SK-N-SH treated with all-trans-retinoic acid at 6 μM for 48 hours (cell line): ENCODE results near the gene KLK10.

Experiments used
- ATAC-seq: fragments of 200-7000 bp; cut with Tn5 transposase; 3 replicates; pipeline ENCODE4 v1.9.1; 2020; ENCODE audit warnings: mild to moderate bottlenecking, moderate library complexity
- ARNTL ChIP-seq: fragments of 450-650 bp; formaldehyde crosslinking; IDR thresholded peaks from 2 replicates; pipeline ENCODE4 v1.5.0; 2020; ENCODE audit warnings: low read depth, mild to moderate bottlenecking, moderate library complexity, borderline replicate concordance
- BACH2 ChIP-seq: fragments of 250-450 bp; sonication (Bioruptor Pico); IDR thresholded peaks from 2 replicates; pipeline ENCODE4 v1.9.0; 2021; ENCODE audit warnings: mild to moderate bottlenecking, borderline replicate concordance
- CREB5 ChIP-seq: fragments of 250-450 bp; sonication (Bioruptor Pico); IDR thresholded peaks from 2 replicates; pipeline ENCODE4 v1.5.1; 2020; ENCODE audit warnings: low read depth, mild to moderate bottlenecking, moderate library complexity
- ESRRG ChIP-seq: fragments of 250-450 bp; sonication (Bioruptor Pico); IDR thresholded peaks from 2 replicates; pipeline ENCODE4 v1.6.1; 2021; ENCODE audit warnings: mild to moderate bottlenecking
- ISL1 ChIP-seq: fragments of 250-450 bp; sonication (Bioruptor Pico); IDR thresholded peaks from 2 replicates; pipeline ENCODE4 v2.1.2; 2022; ENCODE audit warnings: mild to moderate bottlenecking, moderate library complexity
- OSR1 ChIP-seq: fragments of 250-450 bp; sonication (Bioruptor Pico); IDR thresholded peaks from 2 replicates; pipeline ENCODE4 v1.8.0; 2022; ENCODE audit warnings: moderate library complexity, mild to moderate bottlenecking, inconsistent platforms
- PATZ1 ChIP-seq: fragments of 250-450 bp; sonication (Bioruptor Pico); IDR thresholded peaks from 2 replicates; pipeline ENCODE4 v1.8.0; 2020; ENCODE audit warnings: mild to moderate bottlenecking, moderate library complexity, borderline replicate concordance
- POU6F1 ChIP-seq: fragments of 250-450 bp; sonication (Bioruptor Pico); IDR thresholded peaks from 2 replicates; pipeline ENCODE4 v1.8.0; 2021; ENCODE audit warnings: low read depth, mild to moderate bottlenecking, moderate library complexity, borderline replicate concordance
- PPARA ChIP-seq: fragments of 250-450 bp; sonication (Bioruptor Pico); IDR thresholded peaks from 2 replicates; pipeline ENCODE4 v1.5.0; 2020; ENCODE audit warnings: mild to moderate bottlenecking, borderline replicate concordance
- RARB ChIP-seq: fragments of 250-450 bp; sonication (Bioruptor Pico); IDR thresholded peaks from 2 replicates; pipeline ENCODE4 v1.8.0; 2021; ENCODE audit warnings: mild to moderate bottlenecking, moderate library complexity
- SNAI2 ChIP-seq: fragments of 250-450 bp; sonication (Bioruptor Pico); IDR thresholded peaks from 2 replicates; pipeline ENCODE4 v1.5.0; 2020; ENCODE audit warnings: mild to moderate bottlenecking, moderate library complexity
- TCF4 ChIP-seq: fragments of 250-450 bp; sonication (Bioruptor Pico); IDR thresholded peaks from 2 replicates; pipeline ENCODE4 v1.8.0; 2021; ENCODE audit warnings: mild to moderate bottlenecking, moderate library complexity, borderline replicate concordance
- TOX ChIP-seq: fragments of 250-450 bp; sonication (Bioruptor Pico); IDR thresholded peaks from 2 replicates; pipeline ENCODE4 v1.8.0; 2021; ENCODE audit warnings: mild to moderate bottlenecking, moderate library complexity, borderline replicate concordance
- ZC3H10 ChIP-seq: fragments of 250-450 bp; sonication (Bioruptor Pico); IDR thresholded peaks from 2 replicates; pipeline ENCODE4 v1.5.1; 2021; ENCODE audit warnings: mild to moderate bottlenecking, moderate library complexity
- ZFP3 ChIP-seq: fragments of 250-450 bp; sonication (Bioruptor Pico); IDR thresholded peaks from 2 replicates; pipeline ENCODE4 v1.5.0; 2020; ENCODE audit warnings: mild to moderate bottlenecking, moderate library complexity
- ZNF565 ChIP-seq: fragments of 450-650 bp; formaldehyde crosslinking; conservative IDR thresholded peaks from 2 replicates; pipeline ENCODE4 v1.5.0; 2020; ENCODE audit warnings: low read depth, mild to moderate bottlenecking, moderate library complexity
- ZNF70 ChIP-seq: fragments of 450-650 bp; formaldehyde crosslinking; IDR thresholded peaks from 2 replicates; pipeline ENCODE4 v1.5.0; 2020; ENCODE audit warnings: mild to moderate bottlenecking, moderate library complexity
- ZNF8 ChIP-seq: fragments of 450-650 bp; formaldehyde crosslinking; IDR thresholded peaks from 2 replicates; pipeline ENCODE4 v1.5.0; 2020; ENCODE audit warnings: mild to moderate bottlenecking, moderate library complexity
- TF ChIP-seq, protein P1 (sequence below): fragments of 250-450 bp; sonication (Bioruptor Pico); IDR thresholded peaks from 2 replicates; pipeline ENCODE4 v1.5.1; 2021; ENCODE audit warnings: mild to moderate bottlenecking, moderate library complexity
- TF ChIP-seq, protein P2 (sequence below): fragments of 250-450 bp; sonication (Bioruptor Pico); IDR thresholded peaks from 2 replicates; pipeline ENCODE4 v1.5.0; 2020; ENCODE audit warnings: mild to moderate bottlenecking, moderate library complexity

KLK10 gene

GRCh38 chr19:50998686-50999085, 20.8 kb downstream of the KLK10 start:
- TF ChIP-seq TCF4 (CRISPR knock-in tag) (no peak), PATZ1 (CRISPR knock-in tag) (no peak), ZFP3 (CRISPR knock-in tag) (no peak), PPARA (CRISPR knock-in tag) (no peak), SNAI2 (CRISPR knock-in tag) (no peak), POU6F1 (CRISPR knock-in tag) (no peak), ISL1 (no peak), TOX (CRISPR knock-in tag) (no peak), ZC3H10 (CRISPR knock-in tag) (no peak)
- ATAC-seq, result no peak

DNA sequence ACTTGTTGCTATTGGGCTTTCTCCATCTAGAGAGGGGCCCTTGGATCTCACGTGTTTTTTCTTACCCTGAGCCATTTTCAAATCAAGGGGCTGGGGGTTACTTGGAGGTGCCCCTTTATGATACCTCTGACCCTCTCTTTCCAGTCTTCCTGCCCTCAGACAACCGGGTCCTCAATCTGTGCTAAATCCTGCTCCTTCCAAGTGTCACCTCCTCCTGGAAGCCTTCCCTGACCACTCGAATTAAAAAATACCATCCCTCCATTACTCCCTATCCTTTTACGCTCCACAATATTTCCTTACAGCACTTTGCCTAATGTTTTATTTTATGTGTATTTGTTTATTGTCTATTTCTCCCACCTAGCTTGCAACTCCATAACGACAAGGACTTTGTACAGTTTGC, 21.4 kb downstream of the KLK10 start:
- TF ChIP-seq POU6F1 (CRISPR knock-in tag) (no peak), CREB5 (no peak), ZFP3 (CRISPR knock-in tag) (no peak), BACH2 (CRISPR knock-in tag) (no peak), TCF4 (CRISPR knock-in tag) (no peak), OSR1 (no peak), SNAI2 (CRISPR knock-in tag) (no peak), ZNF565 (no peak), ZNF8 (no peak), TOX (CRISPR knock-in tag) (no peak), ISL1 (no peak)
- TF ChIP-seq, protein P1, sequence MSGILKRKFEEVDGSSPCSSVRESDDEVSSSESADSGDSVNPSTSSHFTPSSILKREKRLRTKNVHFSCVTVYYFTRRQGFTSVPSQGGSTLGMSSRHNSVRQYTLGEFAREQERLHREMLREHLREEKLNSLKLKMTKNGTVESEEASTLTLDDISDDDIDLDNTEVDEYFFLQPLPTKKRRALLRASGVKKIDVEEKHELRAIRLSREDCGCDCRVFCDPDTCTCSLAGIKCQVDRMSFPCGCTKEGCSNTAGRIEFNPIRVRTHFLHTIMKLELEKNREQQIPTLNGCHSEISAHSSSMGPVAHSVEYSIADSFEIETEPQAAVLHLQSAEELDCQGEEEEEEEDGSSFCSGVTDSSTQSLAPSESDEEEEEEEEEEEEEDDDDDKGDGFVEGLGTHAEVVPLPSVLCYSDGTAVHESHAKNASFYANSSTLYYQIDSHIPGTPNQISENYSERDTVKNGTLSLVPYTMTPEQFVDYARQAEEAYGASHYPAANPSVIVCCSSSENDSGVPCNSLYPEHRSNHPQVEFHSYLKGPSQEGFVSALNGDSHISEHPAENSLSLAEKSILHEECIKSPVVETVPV (CRISPR knock-in tag), result no peak
- TF ChIP-seq, protein P2, sequence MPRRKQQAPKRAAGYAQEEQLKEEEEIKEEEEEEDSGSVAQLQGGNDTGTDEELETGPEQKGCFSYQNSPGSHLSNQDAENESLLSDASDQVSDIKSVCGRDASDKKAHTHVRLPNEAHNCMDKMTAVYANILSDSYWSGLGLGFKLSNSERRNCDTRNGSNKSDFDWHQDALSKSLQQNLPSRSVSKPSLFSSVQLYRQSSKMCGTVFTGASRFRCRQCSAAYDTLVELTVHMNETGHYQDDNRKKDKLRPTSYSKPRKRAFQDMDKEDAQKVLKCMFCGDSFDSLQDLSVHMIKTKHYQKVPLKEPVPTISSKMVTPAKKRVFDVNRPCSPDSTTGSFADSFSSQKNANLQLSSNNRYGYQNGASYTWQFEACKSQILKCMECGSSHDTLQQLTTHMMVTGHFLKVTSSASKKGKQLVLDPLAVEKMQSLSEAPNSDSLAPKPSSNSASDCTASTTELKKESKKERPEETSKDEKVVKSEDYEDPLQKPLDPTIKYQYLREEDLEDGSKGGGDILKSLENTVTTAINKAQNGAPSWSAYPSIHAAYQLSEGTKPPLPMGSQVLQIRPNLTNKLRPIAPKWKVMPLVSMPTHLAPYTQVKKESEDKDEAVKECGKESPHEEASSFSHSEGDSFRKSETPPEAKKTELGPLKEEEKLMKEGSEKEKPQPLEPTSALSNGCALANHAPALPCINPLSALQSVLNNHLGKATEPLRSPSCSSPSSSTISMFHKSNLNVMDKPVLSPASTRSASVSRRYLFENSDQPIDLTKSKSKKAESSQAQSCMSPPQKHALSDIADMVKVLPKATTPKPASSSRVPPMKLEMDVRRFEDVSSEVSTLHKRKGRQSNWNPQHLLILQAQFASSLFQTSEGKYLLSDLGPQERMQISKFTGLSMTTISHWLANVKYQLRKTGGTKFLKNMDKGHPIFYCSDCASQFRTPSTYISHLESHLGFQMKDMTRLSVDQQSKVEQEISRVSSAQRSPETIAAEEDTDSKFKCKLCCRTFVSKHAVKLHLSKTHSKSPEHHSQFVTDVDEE (CRISPR knock-in tag), result no peak
- no peak for ATAC-seq

- ATAC-seq, result no peak
- no peak for TF ChIP-seq POU6F1 (CRISPR knock-in tag)
- TF ChIP-seq ZFP3 (CRISPR knock-in tag), result no peak
- no peak for TF ChIP-seq PPARA (CRISPR knock-in tag)
- no peak for TF ChIP-seq ARNTL
- TF ChIP-seq, protein P2 (CRISPR knock-in tag), result no peak
- TF ChIP-seq ZNF70, result no peak
- TF ChIP-seq RARB (CRISPR knock-in tag), result no peak
- TF ChIP-seq ESRRG (CRISPR knock-in tag), result no peak
- no peak for TF ChIP-seq BACH2 (CRISPR knock-in tag)
- no peak for TF ChIP-seq ZNF8
- TF ChIP-seq TCF4 (CRISPR knock-in tag), result no peak
Measured at GRCh38 chr19:50994129-50994528, 25.4 kb downstream of the KLK10 start.
